HG03064 (cell line): Measurements from ENCODE around the gene PREX1.

ENCODE experiments used
- ATAC-seq: cut with Tn5 transposase; IDR thresholded peaks from one replicate; pipeline ENCODE4 v1.9.1; 2021; ENCODE audit warnings: low read depth; ENCODE audit not compliant: unreplicated experiment

The PREX1 gene

DNA sequence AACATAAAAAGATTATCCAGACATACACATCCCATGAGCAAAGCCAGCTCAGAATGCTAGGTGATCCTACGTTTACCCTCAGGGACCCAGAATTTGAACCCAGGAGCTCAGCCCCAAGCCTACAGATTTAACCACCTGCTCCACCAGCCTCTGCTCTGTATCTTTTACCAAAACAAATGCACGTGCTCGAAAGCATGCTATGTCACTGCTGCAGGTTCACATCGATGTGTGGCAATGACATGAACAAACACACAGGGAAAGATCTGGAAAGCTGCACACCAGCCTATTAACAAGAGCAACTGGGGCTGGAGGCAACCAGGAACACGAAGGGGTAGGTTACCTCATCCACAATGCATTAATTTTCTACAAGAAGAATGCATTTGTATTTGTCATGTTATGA lies 32.1 kb downstream of the PREX1 start:
- ATAC-seq = no peak

- no peak for ATAC-seq
Measured at GRCh38 chr20:48794816-48795457, 32.9 kb downstream of the PREX1 start.

DNA sequence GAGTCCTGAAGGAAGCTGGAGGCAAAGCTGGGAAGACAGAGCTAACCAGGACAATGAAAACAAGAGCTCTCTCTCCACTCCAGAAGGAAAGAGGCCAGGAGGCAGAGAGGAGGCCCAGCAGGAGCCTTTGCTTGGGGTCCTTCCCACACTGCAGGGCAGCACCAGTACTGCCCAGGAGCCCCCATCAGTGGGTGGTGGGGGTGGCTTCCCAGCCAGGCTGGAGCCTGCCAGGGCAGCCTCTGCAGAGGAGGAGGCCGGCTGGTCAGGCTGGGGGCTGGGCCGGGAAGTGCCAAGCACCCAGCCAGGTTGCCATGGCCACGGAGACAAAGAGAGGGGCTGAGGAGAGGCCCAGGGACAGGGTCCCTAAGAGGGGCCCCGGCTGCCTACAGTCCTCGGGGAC lies 33.4 kb downstream of the PREX1 start:
- no peak for ATAC-seq

GRCh38 chr20:48793776-48794175 lies 34.0 kb downstream of the PREX1 start:
- ATAC-seq = no peak

DNA sequence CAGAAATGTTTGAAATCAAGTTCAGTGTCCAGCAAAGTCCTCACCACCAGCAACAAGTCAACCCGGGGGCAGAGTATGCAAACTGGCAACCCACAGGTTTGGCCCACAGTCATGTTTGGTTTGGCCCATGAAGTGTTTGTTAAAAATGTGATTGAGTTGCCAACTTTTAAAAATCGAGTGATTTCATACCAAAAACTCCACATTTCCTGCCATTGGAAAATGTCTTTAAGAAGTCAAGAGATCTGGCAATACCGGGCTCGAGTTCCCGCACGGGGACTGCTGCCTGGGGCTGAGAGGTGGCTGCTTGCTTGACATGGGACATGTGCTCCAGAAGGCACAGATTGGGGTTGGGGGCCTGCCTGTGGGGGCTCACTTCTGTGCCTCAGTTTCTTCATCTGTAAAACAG lies 36.1 kb downstream of the PREX1 start:
- no peak for ATAC-seq

DNA sequence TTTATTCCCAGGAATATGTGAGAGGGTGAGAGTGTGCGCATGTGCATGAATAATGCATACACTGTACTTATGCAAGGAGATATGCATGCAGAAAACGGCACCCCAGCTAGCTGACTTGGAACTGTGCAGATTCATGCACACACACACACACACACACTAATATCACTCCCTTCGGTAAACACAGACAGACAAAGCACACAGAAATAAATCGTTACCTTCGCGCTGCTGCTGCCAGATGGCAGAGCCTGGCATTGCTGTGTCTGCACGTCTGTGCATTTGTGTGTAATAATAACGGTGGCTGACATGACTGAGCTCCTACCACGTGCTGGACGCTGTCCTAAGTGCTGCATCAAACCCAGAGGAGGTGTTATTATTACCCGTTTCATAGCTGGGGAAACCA lies 36.8 kb downstream of the PREX1 start:
- no peak for ATAC-seq

DNA sequence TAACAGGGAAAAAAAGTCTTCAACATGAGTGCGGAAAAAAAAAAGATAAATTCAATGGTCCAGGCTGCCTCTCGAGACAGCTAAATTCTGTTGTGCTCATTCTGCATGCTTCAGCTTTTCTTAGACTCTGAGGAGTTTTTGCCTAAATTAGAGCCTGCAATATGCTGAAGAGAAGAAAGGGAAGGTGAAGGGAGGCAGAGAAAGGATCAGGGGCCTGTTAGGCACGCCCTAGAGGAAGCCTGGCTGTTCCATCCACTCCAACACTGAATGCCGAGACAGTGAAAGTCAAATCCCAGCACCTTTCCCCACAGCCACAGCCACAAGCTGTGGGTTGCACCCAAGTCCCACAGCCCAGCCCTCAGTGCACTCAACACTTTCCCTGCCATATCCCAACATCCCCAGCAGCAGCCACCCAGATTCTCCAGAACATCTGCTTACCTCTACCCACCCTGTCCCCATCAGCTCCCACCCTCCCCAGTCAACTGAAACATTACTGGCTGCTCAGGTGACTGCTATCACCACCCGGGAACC lies 37.3 kb downstream of the PREX1 start:
- ATAC-seq = no peak

- ATAC-seq = no peak
Measured at GRCh38 chr20:48789781-48790472, 37.9 kb downstream of the PREX1 start.

DNA sequence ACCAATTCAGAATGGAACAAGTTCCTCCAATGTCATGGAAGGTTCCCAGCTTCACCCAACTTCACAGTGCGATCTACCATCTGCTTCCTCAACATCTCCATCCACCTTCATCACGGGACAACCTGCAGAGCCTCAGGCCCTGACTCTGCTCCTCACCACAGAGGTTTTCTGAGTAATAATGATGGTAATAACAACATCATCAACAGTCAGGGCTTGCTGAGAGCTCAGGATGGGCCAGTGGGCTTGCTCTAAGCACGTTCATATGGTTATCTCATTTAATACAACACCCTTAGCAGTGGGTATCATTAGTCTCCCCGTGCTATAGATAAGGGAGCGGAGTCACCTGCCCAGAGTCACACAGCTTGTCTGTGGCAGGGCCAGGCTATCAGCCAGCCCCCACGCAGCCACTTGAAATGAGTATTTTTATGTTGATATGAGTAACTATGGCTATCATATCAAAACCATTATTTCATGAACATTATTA lies 38.6 kb downstream of the PREX1 start:
- no peak for ATAC-seq

DNA sequence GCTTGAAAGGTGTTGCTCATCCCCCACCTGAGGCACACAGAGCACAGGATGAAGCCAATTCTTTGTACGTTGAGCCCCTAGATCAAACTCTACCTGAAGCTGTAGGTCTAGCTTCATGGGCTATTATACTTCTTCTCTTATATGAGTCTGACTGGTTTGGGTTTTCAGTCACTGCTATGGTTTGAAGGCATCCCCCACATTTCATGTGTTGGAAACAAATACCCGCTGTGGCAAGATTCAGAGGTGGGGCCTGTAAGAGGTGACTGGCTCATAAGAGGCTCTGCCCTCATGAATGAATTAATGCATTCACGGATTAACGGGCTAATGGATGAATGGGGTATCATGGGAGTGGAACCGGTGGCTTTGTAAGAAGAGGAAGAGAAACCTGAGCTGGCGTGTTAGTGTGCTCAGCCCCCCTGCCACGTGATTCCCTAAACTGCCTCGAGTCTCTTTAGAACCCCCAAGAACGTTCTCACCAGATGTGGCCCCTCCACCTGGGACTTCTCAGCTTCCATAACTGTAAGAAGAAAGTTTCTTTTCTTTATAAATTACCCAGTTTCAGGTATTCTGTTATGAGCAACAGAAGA lies 39.2 kb downstream of the PREX1 start:
- peak; percentile 47 for ATAC-seq

- ATAC-seq = peak; percentile 14
Measured at GRCh38 chr20:48787861-48788375, 39.9 kb downstream of the PREX1 start.

- ATAC-seq = no peak
Measured at GRCh38 chr20:48786951-48787705, 40.7 kb downstream of the PREX1 start.

DNA sequence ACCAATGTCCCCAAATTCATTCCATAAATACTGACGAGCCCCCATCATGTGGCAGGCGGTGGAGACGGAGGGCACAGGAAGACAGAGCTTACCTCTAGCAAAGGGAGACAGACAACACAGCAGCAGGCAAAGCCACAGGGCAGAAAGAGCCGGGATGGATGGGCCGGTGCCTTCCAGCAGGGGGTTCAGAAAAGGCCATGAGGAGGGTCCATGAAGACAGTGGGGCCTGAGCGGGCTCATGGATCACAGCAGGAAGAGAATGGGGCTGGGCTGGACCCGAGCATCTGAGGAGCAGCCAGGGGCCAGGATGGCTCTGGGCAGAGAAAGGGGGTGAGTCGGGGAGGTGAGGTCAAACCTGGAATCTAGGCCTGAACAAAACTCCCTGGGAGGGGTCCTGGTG lies 42.0 kb downstream of the PREX1 start:
- no peak for ATAC-seq

DNA sequence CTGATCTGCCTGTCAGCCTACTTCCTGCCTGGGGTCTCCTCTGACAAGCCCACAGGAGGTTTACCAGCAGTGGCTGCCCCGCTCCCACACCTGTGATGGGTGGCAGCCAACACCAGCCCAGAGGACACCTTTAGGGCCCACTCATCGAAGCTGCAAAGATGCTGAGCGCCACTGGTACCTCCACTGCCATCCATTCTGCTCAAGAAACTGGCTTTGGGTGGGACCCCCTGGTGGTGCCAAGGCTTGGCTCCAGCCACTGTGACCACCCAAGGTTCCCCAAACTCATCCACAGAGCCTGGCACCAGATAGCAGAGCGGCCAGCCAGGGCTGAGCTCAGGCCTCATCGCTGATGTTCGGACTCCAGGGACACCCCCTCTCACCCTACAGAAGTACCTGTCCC lies 42.5 kb downstream of the PREX1 start:
- ATAC-seq = no peak

DNA sequence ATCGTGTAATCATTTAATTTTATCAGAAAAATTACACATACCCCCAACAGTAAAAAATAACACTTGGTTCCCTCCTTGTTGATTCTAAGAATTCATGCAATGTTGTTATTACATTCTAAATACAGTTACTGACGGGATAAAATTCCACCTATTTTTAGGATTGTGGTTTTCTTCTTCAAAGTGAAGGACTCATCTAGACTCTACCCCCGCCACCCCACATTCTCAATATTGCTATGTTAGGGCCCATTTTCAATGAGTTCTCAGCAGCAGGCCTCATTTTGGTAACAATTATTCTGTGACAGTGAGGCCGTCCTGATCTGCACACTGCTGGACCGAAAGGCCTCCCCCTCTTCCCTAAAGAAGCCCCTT lies 43.5 kb downstream of the PREX1 start:
- no peak for ATAC-seq

DNA sequence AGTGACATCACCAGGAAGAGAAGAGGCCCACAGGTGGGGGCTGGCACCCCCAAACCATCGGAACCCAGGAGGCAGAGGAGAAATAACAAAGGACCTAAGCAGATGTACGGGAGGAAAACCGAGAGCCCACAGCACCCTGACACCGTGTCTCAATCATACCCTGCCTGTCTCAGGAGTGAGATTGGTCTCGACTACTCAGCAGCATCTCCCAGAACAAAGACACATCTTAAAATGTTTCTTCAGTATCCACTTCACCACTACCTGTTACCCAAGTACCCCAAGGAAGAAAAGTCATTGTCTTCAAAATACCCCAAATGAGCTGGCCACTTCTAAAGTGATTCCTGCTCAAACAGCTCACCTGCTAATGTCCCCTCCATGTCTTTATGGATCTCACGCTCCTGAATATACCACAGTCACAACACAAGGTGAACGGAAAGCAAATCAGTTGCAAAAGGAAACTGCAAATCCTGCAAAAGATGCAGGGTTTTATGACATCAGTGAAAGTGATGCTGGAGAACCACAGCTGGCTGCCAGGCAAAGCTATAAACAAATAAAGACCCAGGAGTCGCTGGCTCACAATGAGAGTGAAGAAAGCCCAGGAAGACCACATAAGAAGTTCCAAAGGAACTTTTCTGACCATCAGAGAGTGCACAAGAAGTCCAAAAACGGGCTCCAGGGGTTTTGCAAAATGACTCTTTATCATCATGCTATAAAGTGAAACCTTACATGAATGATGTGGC lies 44.1 kb downstream of the PREX1 start:
- ATAC-seq = no peak

GRCh38 chr20:48782901-48783308 lies 44.9 kb downstream of the PREX1 start:
- no peak for ATAC-seq

DNA sequence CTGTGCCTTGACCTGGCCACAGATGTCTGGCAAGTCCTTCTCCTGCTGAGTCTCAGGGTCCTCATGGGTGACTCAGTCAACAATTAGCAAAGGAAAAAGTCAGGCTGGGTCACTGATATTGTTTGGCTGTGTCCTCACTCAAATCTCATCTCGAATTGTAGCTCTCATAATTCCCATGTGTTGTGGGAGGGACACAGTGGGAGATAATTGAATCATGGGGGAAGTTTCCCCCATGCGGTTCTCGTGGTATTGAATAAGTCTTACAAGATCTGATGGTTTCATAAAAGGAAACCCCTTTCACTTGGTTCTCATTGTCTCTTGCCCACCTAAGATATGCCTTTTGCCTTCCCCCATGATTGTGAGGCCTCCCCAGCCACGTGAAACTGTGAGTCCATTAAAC lies 45.7 kb downstream of the PREX1 start:
- ATAC-seq = no peak

DNA sequence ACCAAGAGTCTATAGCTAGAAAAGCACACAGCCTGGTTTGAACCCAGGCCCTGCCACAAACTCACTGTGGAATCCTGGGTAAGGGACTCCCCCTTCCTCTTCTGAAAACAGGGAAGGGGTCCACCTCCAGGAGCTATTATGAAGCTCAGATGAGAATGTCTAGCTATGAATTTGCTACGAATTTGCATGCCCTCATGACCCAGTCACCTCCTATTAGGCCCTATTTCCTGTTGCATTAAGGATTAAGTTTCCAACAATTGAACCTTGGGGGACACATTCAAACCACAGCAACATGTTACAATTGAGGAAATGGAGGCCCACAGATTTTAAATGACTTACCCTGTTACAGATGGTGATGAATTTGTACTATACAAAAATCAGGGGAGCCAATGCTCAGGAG lies 46.2 kb downstream of the PREX1 start:
- no peak for ATAC-seq

- no peak for ATAC-seq
Measured at GRCh38 chr20:48779435-48779834, 48.4 kb downstream of the PREX1 start.
